Measurements from ENCODE around the gene MICALL1. TPM values are rescaled to one million over a fixed set of nuclear protein-coding genes. Genes with fewer than 3 reads are reported as not detected.

The MICALL1 gene
- total and polyA plus RNA-seq, 9 donors, result 21.7 to 73.8 (median 50.5) TPM

DNA sequence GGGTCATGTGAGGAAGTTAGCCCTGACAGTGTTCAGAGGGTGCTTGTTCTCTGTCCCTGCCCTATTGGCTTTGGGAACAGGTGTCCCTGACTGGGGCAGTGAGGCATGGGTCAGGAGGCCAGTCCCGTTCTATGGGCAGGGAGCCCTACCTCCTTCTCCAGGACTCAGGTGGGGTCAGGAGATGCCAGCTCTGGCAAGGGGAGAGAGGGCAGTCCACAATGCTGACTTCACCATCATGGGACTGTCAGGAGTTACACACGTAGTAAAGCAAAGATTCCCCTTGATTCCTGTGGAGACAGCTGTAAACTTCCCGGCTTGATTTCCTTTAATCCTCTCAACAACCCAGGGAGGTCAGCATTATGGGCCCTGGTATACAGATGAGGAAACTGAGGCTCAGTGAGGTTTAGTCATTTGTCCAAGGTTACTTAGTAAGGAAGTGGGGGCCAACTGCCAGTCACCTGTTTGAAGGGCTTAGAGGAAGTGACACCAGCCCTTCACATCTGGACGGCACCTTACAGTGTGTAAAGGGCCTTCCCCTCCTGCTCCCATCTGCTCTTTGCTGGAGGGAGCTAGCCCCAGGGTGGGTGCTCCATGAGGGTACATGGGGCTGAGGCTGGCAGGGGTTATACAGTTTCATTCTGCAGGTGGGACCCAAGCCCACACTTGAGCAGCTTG, 11.9 kb downstream of the MICALL1 start:
- Histone ChIP-seq H3K27ac (ENCODE audit: low read length) (no peak overlapping the region), H3K4me1 (ENCODE audit: control insufficient read depth, insufficient read depth, low read length) (no peaks in the 10 kb centered on the region), H3K27me3 (ENCODE audit: control insufficient read depth, insufficient read depth, low read length) (no peaks in the 10 kb centered on the region), H3K4me3 (ENCODE audit: low read length) (no peak overlapping the region), H3K36me3 (ENCODE audit: control insufficient read depth, insufficient read depth, low read length) (peaks cover 73% of the 10 kb centered on the region), H3K9me3 (replicated peaks; ENCODE audit: control insufficient read depth, low read depth, low read length) (no peaks in the 10 kb centered on the region)
- DNase-seq, result no peak
- 100% methylated on average over 1 of the region's 4 CpGs for WGBS (ENCODE audit: insufficient coverage)

DNA sequence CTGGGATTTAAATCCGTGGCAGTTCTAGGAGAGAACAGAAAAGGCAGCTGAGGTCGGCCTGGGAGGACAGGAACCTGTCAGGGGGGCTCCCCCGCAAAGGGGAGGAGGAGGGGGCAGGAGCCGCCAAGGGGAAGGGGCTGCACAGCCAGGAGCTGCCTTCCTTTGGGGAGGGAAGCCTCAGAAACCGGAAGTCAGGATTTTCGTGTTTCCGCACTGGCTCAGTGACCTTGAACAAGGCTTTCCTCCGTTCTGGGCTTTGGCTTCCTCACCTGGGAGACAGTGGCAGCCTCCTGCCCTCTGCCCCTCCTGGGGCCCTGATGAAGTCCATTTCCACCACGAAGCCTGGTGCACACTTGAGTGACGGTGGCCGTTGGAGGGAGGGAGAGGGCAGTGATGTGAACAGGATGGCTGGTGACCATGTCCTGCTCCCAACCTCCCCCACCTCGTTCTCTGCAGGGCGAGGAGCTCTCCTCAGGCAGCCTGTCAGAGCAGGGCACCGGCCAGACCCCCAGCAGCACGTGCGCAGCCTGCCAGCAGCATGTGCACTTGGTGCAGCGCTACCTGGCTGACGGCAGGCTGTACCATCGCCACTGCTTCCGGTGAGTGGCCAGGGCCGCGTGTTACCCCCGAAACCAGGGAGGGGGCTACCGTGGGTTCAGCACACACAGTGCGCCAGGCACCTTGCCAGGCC, 12.6 kb downstream of the MICALL1 start:
- Histone ChIP-seq H3K27ac (ENCODE audit: low read length) (no peak overlapping the region), H3K4me1 (ENCODE audit: control insufficient read depth, insufficient read depth, low read length) (no peaks in the 10 kb centered on the region), H3K9me3 (replicated peaks; ENCODE audit: control insufficient read depth, low read depth, low read length) (no peaks in the 10 kb centered on the region), H3K4me3 (ENCODE audit: low read length) (no peak overlapping the region), H3K36me3 (ENCODE audit: control insufficient read depth, insufficient read depth, low read length) (peaks cover 70% of the 10 kb centered on the region), H3K27me3 (ENCODE audit: control insufficient read depth, insufficient read depth, low read length) (no peaks in the 10 kb centered on the region)
- 84% methylated on average over 24 of the region's 25 CpGs for WGBS (ENCODE audit: insufficient coverage)
- DNase-seq, result no peak

DNA sequence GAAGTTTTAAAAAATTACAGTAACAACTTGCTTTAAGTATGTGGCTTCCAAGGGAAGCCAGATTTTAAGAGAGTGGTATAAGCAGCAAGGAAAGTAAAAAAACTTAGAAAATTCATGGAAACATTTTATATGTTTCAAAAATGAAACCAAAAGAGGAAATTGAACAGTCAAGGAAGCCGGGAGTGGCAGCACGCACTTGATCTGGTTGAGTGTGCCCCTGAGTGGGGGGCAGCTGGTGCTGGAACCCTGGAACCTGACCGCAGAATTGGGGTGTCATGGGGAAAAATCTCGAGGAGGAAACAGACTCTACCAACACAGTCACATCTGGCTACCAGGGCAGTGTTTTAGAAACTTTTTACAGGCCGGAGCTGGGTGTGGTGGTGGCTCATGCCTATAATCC, 14.0 kb downstream of the MICALL1 start:
- no peak overlapping the region for H3K27ac ChIP-seq (ENCODE audit: low read length)
- 92% methylated on average over 2 of the region's 5 CpGs for WGBS (ENCODE audit: insufficient coverage)
- H3K27me3 ChIP-seq (ENCODE audit: control insufficient read depth, insufficient read depth, low read length), result no peaks in the 10 kb centered on the region

DNA sequence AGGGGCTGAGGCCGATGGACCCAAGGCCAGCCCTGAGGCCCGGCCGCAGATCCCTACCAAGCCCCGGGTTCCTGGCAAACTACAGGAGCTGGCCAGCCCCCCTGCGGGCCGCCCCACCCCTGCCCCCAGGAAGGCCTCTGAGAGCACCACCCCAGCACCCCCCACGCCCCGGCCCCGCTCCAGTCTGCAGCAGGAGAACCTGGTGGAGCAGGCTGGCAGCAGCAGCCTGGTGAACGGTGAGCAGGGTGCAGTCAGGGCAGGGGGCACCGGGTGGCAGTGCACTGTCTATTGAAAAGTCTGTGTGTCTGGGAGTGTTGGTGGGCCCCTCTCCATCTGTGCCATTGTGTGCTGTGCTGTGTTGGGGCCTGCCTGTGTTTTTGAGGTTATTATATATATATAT, 16.1 kb downstream of the MICALL1 start:
- WGBS (ENCODE audit: insufficient coverage), result 92% methylated on average over 3 of the region's 11 CpGs
- Histone ChIP-seq H3K9me3 (replicated peaks; ENCODE audit: control insufficient read depth, low read depth, low read length) (no peaks in the 10 kb centered on the region), H3K4me1 (ENCODE audit: control insufficient read depth, insufficient read depth, low read length) (peaks cover 4% of the 10 kb centered on the region), H3K36me3 (ENCODE audit: control insufficient read depth, insufficient read depth, low read length) (peaks cover 77% of the 10 kb centered on the region), H3K27ac (ENCODE audit: low read length) (no peak overlapping the region), H3K27me3 (ENCODE audit: control insufficient read depth, insufficient read depth, low read length) (no peaks in the 10 kb centered on the region), H3K4me3 (ENCODE audit: low read length) (no peak overlapping the region)
- DNase-seq, result no peak

More for the DNA sequence above, 14.0 kb downstream of the MICALL1 start:
- H3K4me1 ChIP-seq (ENCODE audit: control insufficient read depth, insufficient read depth, low read length), result peaks cover 3% of the 10 kb centered on the region
- no peak overlapping the region for H3K4me3 ChIP-seq (ENCODE audit: low read length)
- no peaks in the 10 kb centered on the region for H3K9me3 ChIP-seq (replicated peaks; ENCODE audit: control insufficient read depth, low read depth, low read length)
- DNase-seq, result no peak
- peaks cover 72% of the 10 kb centered on the region for H3K36me3 ChIP-seq (ENCODE audit: control insufficient read depth, insufficient read depth, low read length)

DNA sequence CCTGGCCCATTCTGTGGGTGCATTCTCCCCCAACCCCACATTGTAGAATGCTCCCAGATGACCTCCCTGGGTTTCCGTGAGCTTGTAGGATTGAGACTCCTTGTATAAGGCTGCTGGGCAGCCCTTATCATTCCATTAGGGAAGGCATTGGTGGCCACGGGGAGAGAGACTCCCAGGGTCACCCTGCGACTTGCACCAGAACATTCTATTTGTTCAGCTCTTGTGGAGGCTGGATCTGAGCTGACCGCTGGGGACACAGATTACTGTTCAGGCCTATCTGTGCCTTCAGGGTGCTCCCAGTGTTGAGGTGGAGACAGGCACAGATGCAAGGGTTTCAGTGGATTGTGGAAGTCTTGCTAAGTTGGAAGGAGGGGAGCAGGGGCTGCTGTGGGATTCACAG, 17.8 kb downstream of the MICALL1 start:
- no peak for DNase-seq
- Histone ChIP-seq H3K9me3 (replicated peaks; ENCODE audit: control insufficient read depth, low read depth, low read length) (no peaks in the 10 kb centered on the region), H3K36me3 (ENCODE audit: control insufficient read depth, insufficient read depth, low read length) (peaks cover 73% of the 10 kb centered on the region), H3K27ac (ENCODE audit: low read length) (no peak overlapping the region), H3K4me1 (ENCODE audit: control insufficient read depth, insufficient read depth, low read length) (peaks cover 4% of the 10 kb centered on the region), H3K27me3 (ENCODE audit: control insufficient read depth, insufficient read depth, low read length) (no peaks in the 10 kb centered on the region), H3K4me3 (ENCODE audit: low read length) (no peak overlapping the region)
- WGBS (ENCODE audit: insufficient coverage), result 88% methylated on average over 3 of the region's 4 CpGs

DNA sequence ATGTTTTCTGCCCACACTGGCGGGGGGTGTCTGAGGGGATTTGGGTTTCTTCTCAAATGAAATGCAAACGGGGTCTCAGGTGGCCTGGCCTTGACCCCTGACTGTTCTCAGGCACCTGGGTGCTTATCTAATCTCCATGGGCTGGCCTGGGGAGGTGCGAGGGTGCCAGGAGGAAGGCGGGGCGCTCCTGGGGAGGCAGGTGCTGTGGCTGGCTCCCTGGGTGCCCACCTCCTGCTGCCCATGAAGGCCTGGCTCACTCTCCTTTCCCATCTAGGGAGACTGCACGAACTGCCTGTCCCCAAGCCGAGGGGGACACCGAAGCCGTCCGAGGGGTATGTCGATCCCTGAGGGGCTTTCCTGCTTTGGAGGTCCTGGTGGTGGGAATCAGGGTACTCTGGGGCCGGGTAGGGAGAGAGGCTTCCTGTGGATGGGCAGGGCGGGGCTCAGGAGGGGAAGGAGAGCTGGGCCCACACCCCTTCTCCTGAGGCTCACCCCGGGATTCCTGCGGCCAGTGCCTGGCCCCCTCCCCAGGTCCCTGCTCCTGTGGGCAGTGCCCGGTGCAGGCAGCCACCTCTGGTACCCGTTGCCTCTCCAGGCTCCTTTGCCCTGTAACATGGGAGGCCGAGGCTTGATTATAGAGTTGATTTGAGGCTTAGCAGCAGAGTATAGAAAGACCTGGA, 18.4 kb downstream of the MICALL1 start:
- 89% methylated on average over 8 of the region's 18 CpGs for WGBS (ENCODE audit: insufficient coverage)
- Histone ChIP-seq H3K9me3 (replicated peaks; ENCODE audit: control insufficient read depth, low read depth, low read length) (no peaks in the 10 kb centered on the region), H3K27me3 (ENCODE audit: control insufficient read depth, insufficient read depth, low read length) (no peaks in the 10 kb centered on the region), H3K36me3 (ENCODE audit: control insufficient read depth, insufficient read depth, low read length) (peaks cover 74% of the 10 kb centered on the region), H3K4me3 (ENCODE audit: low read length) (no peak overlapping the region), H3K4me1 (ENCODE audit: control insufficient read depth, insufficient read depth, low read length) (peaks cover 4% of the 10 kb centered on the region), H3K27ac (ENCODE audit: low read length) (no peak overlapping the region)
- DNase-seq, result no peak

DNA sequence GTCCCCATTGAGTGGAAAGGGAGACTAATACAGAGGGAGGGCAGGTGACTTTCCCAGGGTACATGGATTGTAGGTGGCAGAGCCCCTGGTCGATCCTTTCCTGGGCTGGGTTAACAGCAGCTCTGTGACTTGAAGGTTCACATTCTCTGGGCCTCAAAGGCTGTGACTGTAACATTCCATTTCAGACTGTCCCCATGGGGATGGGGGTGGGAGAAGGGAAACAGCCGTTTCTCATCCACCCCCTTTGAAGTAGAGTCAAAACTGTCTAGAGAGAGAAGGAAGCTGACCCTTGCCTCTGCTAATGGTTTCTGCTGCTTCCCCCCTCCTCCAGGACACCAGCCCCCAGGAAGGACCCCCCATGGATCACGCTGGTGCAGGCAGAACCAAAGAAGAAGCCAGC, 19.2 kb downstream of the MICALL1 start:
- Histone ChIP-seq H3K36me3 (ENCODE audit: control insufficient read depth, insufficient read depth, low read length) (peaks cover 77% of the 10 kb centered on the region), H3K4me3 (ENCODE audit: low read length) (no peak overlapping the region), H3K27ac (ENCODE audit: low read length) (no peak overlapping the region), H3K9me3 (replicated peaks; ENCODE audit: control insufficient read depth, low read depth, low read length) (no peaks in the 10 kb centered on the region), H3K27me3 (ENCODE audit: control insufficient read depth, insufficient read depth, low read length) (no peaks in the 10 kb centered on the region), H3K4me1 (ENCODE audit: control insufficient read depth, insufficient read depth, low read length) (peaks cover 4% of the 10 kb centered on the region)
- WGBS (ENCODE audit: insufficient coverage), result 50% methylated on average over 1 of the region's 3 CpGs
- no peak for DNase-seq

DNA sequence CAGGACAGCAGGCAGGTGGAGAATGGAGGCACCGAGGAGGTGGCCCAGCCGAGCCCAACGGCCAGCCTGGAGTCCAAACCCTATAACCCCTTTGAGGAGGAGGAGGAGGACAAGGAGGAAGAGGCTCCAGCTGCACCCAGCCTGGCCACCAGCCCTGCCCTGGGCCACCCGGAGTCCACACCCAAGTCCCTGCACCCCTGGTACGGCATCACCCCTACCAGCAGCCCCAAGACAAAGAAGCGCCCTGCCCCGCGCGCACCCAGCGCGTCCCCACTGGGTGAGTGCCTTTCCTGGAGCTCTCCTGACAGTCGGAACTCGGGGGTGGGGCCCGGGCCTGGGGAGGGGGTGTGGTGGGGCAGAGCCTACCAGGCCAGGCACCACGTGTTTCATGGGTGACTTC, 19.7 kb downstream of the MICALL1 start:
- H3K27me3 ChIP-seq (ENCODE audit: control insufficient read depth, insufficient read depth, low read length), result no peaks in the 10 kb centered on the region
- no peak overlapping the region for H3K4me3 ChIP-seq (ENCODE audit: low read length)
- peaks cover 79% of the 10 kb centered on the region for H3K36me3 ChIP-seq (ENCODE audit: control insufficient read depth, insufficient read depth, low read length)
- no peak for DNase-seq
- H3K9me3 ChIP-seq (replicated peaks; ENCODE audit: control insufficient read depth, low read depth, low read length), result no peaks in the 10 kb centered on the region
- H3K27ac ChIP-seq (ENCODE audit: low read length), result no peak overlapping the region
- H3K4me1 ChIP-seq (ENCODE audit: control insufficient read depth, insufficient read depth, low read length), result peaks cover 4% of the 10 kb centered on the region
- WGBS (ENCODE audit: insufficient coverage), result 91% methylated on average over 6 of the region's 15 CpGs

DNA sequence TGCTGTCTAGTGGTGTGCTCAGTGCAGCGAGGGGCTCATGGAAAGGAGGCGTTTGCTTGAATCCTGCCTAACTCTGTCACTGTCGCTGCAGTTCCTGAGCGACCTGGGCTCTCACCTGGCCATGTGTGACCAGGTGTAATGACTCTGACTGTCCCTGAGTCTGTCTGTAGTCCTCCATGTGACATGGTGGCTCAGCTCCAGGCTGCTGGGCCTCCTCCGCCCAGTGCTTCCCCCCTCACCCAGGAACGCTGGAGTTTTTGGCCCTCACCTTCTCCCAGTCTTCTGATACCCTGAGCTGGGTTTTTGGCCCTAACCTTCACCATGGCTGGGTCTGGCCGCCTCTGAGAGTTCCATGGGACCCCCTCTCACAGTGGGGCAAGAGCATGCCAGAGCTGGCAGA, 20.3 kb downstream of the MICALL1 start:
- Histone ChIP-seq H3K9me3 (replicated peaks; ENCODE audit: control insufficient read depth, low read depth, low read length) (no peaks in the 10 kb centered on the region), H3K36me3 (ENCODE audit: control insufficient read depth, insufficient read depth, low read length) (peaks cover 79% of the 10 kb centered on the region), H3K4me3 (ENCODE audit: low read length) (no peak overlapping the region), H3K4me1 (ENCODE audit: control insufficient read depth, insufficient read depth, low read length) (peaks cover 4% of the 10 kb centered on the region), H3K27me3 (ENCODE audit: control insufficient read depth, insufficient read depth, low read length) (no peaks in the 10 kb centered on the region), H3K27ac (ENCODE audit: low read length) (no peak overlapping the region)
- whole genome bisulfite sequencing (ENCODE audit: insufficient coverage), result 95% methylated on average over 6 of the region's 7 CpGs
- no peak for DNase-seq
